Spleen (tissue), 3 donors: ENCODE results near the gene IQCB1.

Experiments
- POLR2A ChIP-seq, 3 donors: fragments of 450-650 bp; IDR thresholded peaks; one replicate each; pipeline ENCODE4 v1.5.1; 2017; ENCODE audit warnings: antibody characterized with exemption in 3 of 3, mild to moderate bottlenecking in 1 of 3
- POLR2AphosphoS5 ChIP-seq, 3 donors: sonication (generic); formaldehyde crosslinking; IDR thresholded peaks; one replicate each; pipeline ENCODE4 v1.5.1; 2017; ENCODE audit warnings: antibody characterized with exemption in 3 of 3

DNA sequence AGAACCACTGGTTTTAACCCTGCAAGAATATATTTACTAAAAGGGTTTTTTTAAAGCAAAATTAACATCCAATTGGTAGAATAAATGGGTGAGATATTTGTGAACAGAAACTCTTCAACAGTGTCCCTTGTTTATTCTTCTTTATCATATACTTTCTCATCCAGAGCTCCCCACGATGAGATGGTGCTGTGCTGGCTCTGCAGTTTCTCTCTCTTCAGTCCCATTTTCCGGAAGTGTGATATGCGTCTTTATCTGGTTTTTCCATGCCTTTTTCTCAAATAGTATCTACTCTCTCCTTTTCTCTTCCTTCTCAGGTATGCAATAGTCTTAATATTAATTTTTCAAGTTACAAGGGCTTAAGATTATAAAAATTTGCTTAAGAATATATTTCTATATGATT lies 1.6 kb upstream of the IQCB1 start:
- no peak for TF ChIP-seq POLR2AphosphoS5 (IDR thresholded peaks at IDR 0.05)
- no peak for TF ChIP-seq POLR2A (IDR thresholded peaks at IDR 0.05)
